Medulla oblongata (tissue), 1 donor: ENCODE measurements around the gene COMMD6.

ENCODE experiments used
- DNase-seq: peaks from one replicate; pipeline ENCODE4 v3.0.0-alpha.2; 2015; ENCODE audit errors: extremely low spot score

The COMMD6 gene

DNA sequence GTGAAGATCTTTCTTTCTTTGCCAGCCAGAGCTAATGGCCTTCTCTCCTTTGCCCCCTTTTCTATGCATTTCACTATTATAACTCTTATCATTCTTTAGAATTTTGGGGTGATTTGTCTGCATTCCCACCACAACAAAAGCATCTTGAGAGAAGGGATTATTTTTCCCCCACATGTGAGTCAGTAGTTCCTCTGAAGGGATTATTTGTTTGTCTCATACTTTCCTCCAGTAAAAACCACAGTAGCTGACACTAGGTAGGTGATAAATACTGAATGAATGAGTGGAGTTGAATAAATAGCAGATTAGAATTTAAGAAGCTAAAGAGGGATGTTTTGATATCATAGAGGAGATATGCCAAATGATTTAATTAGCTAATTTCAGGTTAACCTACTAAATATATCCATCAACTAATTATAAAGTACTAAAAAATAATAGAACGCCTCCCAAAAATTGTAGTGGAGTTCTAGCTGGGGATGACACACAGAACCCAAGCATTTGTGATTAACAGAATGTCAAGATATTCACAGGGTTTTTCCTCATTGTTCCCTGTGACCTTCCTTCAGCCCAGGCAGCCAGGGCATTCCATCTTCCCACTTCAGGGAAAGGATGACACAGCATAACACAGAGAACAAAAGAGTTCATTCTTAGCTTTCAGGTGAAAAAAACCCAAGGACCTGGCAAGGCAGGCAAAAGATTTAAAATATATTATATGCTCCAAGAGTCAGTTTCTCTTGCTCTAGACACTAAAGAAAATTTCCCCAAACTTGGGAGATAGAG lies 52.2 kb downstream of the COMMD6 start:
- no peak for DNase-seq

DNA sequence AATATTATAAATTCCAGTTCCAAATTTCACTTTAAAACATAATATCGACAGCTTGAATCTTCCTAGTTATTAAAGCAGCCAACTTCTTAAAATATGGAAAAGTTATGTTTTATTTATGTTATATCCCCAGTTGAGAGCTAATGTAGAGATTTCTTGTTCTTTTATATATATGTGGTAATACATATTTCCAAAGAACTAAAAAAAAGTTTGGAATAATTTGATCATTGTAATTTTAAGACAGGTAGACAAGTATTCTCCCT lies 54.9 kb downstream of the COMMD6 start:
- DNase-seq, result no peak

DNA sequence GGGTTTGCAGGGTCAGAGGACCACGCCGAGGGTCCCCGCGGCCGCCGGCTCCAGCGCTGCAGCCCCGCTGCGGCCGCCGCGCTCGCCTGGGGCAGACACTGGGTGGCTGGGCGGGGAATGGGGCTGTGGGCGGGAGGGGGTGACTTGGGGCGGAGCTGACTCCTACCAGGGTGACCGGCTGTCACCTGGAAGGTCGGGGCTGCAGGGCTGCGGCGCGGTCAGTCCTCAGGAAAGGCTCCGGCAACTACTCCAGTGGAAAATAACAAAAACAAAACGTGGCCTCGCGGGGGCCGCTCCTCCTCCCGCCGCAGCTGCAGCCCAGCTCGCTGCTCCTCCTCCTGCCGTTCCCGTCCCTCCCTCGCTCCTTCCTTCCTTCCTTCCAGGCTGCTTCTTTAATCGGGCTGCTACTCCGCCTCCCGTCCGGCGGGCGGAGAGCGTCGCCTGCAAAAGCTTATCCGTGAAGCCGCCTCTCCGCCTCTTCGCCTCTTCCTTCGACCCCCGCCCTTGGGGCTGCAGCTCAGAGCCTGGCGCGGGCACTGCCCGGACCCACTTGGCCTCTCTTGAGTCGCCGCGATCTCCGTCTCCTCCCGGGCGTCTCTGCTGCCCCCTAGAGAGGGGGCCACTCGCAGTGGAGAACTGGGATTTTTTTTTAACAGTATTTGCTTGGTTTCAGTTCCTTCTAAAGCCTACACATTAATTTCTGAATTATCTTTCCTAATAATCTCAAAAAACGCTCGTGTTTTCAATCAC lies 55.4 kb downstream of the COMMD6 start, which contains the start of gene TBC1D4:
Gene TBC1D4, minus strand, starts transcription at position 100 of the 750 bp plus-strand sequence. CDS start 402 bp downstream, outside the sequence.
- peak; percentile 92 for DNase-seq

- DNase-seq, result no peak
Observed at GRCh38 chr13:75481176-75482069, 56.2 kb downstream of the COMMD6 start.

- DNase-seq, result no peak
Observed at GRCh38 chr13:75480671-75481175, 56.9 kb downstream of the COMMD6 start.

DNA sequence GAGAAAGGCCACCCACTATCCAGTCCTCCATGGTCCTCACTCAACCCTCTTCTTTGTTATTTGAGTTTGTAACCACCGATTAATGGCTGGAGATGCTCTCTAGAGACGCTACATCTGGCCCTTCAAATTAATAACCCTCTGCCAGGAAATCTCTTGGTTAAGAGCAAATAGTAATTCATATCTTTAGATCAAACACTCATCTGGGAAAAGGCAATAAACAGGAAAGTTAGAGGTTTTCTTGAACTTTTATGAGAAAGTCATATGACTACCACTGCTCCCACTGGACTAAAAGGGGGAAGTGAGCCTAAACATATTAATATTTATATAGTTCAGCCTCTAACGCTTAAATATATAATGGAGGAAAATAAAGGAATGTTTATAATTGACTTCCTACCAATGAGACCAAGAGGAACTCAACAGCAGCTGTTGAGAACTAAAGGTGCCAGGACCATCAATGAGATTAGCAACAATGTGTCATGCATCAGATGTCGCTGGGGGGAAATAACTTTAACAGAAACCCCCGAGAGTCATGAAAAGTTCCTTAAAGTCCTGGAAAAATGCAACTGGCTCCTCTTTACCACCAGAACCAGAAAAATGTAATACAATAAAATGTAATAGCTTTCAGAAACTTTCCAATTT lies 58.4 kb downstream of the COMMD6 start:
- no peak for DNase-seq

- DNase-seq, result no peak
Observed at GRCh38 chr13:75478659-75479058, 59.0 kb downstream of the COMMD6 start.
